NB4 (cell line): ENCODE results near the gene CUX1.

Experiments
- CTCF ChIP-seq: IDR thresholded peaks from one replicate; pipeline ENCODE4 v1.5.1; 2012; ENCODE audit warnings: low read depth, low read length
- POLR2A ChIP-seq: IDR thresholded peaks from 2 replicates; pipeline ENCODE4 v1.6.1; 2011; ENCODE audit warnings: mild to moderate bottlenecking; ENCODE audit not compliant: insufficient read length; ENCODE audit errors: extremely low read depth
- TF ChIP-seq, protein P1 (sequence below): IDR thresholded peaks from 2 replicates; pipeline ENCODE4 v1.6.1; 2011; ENCODE audit warnings: low read depth, low read length

GRCh38 chr7:102255501-102255900 lies 438.1 kb downstream of the CUX1 start:
- TF ChIP-seq POLR2A, result no peak
- TF ChIP-seq CTCF, result no peak
- TF ChIP-seq, protein P1, sequence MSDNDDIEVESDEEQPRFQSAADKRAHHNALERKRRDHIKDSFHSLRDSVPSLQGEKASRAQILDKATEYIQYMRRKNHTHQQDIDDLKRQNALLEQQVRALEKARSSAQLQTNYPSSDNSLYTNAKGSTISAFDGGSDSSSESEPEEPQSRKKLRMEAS, result no peak
